ENCODE data around the gene C1QL4.
A peak's percentile ranks its signal among the peaks of the same experiment; 100 is the strongest.

Gene C1QL4

DNA sequence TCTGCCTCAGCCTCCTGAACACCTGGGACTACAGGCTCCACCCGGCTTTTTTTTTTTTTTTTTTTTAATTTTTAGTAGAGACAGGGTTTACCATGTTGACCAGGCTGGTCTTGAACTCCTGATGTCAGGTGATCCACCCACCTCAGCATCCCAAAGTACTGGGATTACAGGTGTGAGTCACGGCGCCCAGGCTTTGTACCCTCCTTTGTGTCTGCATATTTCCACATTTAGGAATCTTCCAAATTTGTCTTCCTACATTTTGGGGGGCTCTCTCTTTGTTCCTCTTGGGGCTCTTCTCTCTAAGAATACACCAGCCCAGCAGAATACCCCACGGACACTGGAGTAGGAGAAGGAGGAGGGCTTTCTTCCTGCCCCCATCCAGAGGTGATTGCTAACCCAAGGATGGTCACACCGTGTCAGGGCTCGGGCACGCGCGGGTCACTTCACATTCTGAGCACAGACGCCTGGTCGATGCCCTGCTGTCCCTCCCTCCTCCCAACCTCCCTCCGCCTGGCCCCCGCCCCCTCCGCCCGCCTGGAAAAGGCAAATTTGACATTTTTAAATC is 7.6 kb upstream of the C1QL4 start:
- no peak overlapping the region for H3K4me3 ChIP-seq (ENCODE audit: control insufficient read depth, low read depth, low read length)
- no peak for DNase-seq (ENCODE audit: low read depth)
- TF ChIP-seq CTCF (conservative IDR thresholded peaks at IDR 0.05; ENCODE audit: control insufficient read depth, insufficient read depth, low read depth, low read length), result no peak

- no peak for DNase-seq (ENCODE audit: low read depth)
- no peak for TF ChIP-seq CTCF (conservative IDR thresholded peaks at IDR 0.05; ENCODE audit: control insufficient read depth, insufficient read depth, low read depth, low read length)
- H3K4me3 ChIP-seq (ENCODE audit: control insufficient read depth, low read depth, low read length), result peak overlapping the region; percentile 41
These were observed 6.1 kb upstream of the C1QL4 start for GRCh38 chr12:49342914-49343731.

DNA sequence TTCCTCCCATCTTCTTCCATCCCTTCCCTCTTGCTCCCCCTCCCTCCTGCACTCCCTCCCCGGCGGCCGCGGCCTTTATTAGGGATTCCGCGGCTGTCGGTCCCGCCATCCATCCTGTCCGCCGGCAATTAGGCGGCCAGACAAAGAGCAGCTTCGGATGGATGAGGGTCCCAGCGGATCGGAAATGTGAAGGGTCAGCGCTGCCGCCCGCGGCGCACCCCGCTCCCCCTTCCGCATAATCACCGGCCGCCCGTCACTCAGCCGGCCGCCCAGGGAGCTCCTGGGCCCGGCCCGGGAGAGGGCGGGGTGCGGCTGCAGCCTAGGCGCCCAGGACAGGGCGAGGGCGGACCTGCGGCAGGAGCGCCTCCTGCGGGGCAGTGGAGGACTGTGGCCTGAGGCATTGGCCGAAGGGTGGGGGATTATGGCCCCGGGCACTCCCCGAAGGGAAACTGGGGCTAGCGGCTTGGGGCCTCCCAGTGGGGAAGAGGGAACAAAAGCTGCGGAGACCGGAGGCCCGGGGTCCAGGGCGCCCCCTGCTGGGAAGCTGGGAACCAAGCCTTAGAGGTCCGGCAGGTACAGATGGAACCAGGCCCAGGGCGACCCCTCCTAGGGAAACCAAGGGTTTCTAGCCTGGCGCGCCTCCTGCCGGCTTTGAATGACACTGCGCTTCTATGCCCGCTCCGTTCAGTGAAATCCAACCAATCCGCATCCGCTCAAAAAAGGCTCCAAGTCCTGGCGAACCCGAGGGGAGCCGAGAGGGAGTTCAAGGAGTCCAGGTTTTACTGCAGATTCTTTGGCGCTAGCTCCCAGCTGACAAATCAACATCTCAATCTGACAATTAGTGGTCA is 5.3 kb upstream of the C1QL4 start:
- TF ChIP-seq CTCF (conservative IDR thresholded peaks at IDR 0.05; ENCODE audit: control insufficient read depth, insufficient read depth, low read depth, low read length), result peak; percentile 64
- peak; percentile 76 for DNase-seq (ENCODE audit: low read depth)
- H3K4me3 ChIP-seq (ENCODE audit: control insufficient read depth, low read depth, low read length), result peak overlapping the region; percentile 41

GRCh38 chr12:49341777-49342065 is 4.7 kb upstream of the C1QL4 start:
- no peak for DNase-seq (ENCODE audit: low read depth)
- no peak overlapping the region for H3K4me3 ChIP-seq (ENCODE audit: control insufficient read depth, low read depth, low read length)
- no peak for TF ChIP-seq CTCF (conservative IDR thresholded peaks at IDR 0.05; ENCODE audit: control insufficient read depth, insufficient read depth, low read depth, low read length)

DNA sequence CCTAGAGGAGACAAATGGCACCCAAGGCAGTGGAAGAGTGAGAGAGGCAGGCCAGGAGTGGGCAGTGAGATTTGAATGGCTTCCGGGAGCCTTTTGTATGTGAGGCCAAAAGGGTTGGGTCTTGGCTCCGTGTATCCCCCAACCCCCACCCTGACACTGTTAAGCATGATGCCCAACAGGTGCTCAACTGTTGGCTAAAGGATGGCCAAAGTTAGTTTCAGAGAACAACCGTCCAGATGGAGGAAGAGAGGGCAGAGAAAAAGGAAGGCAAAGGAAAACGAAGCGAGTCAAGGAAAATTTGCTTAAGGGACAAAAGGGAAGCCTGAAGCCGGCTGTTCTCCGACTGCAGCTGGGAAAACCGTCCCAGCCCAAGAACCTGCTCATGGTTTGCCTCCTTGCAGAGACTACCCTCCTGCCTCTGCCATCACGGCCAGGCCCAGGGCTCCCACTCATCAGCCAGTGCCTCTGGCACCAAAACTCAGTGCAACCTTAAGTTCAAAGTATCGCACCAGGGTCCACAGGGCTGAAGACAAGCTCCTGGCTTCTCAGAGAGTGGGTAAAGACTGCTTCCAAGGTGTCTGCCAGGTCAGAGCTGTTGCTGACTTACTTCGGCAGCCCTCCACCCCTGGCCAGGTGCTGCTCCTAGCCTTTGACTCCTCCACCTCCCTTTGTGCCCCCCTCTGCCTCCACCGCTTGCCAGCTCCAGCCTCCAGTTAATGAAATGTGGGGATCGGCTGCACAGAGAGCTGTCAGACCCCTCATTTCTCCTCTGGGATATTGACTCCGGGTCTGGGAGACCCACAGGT is 4.2 kb upstream of the C1QL4 start:
- no peak overlapping the region for H3K4me3 ChIP-seq (ENCODE audit: control insufficient read depth, low read depth, low read length)
- TF ChIP-seq CTCF (conservative IDR thresholded peaks at IDR 0.05; ENCODE audit: control insufficient read depth, insufficient read depth, low read depth, low read length), result no peak
- DNase-seq (ENCODE audit: low read depth), result no peak
